HAP-1 (cell line): ENCODE results near the gene CGREF1.
"Not testable (repeated sequence)": the region's sequence is repeated elsewhere in the genome, so short reads cannot be mapped to it uniquely, and the experiment has no call there.

Source experiments
- DNase-seq, 2 experiments: peaks; one replicate each; pipeline ENCODE4 v3.0.0-alpha.2; 2016 to 2020; ENCODE audit warnings: low spot score in 2 of 2
- H3K27me3 ChIP-seq: fragments of 250-450 bp; sonication (Bioruptor Pico); 2 replicates; pipeline ENCODE4 v1.5.1; 2020; ENCODE audit warnings: low read depth, mild to moderate bottlenecking, moderate library complexity
- H3K36me3 ChIP-seq: fragments of 250-450 bp; sonication (Bioruptor Pico); replicated peaks from 2 replicates; pipeline ENCODE4 v1.5.1; 2020; ENCODE audit warnings: mild to moderate bottlenecking
- H3K4me1 ChIP-seq: fragments of 250-450 bp; sonication (Bioruptor Pico); 2 replicates; pipeline ENCODE4 v1.5.1; 2020; ENCODE audit warnings: mild to moderate bottlenecking
- H3K4me3 ChIP-seq: fragments of 250-450 bp; sonication (Bioruptor Pico); 2 replicates; pipeline ENCODE4 v1.5.1; 2020; ENCODE audit warnings: mild to moderate bottlenecking, moderate library complexity
- H3K9me3 ChIP-seq: fragments of 250-450 bp; sonication (Bioruptor Pico); 2 replicates; pipeline ENCODE4 v1.5.1; 2020; ENCODE audit warnings: mild to moderate bottlenecking, moderate library complexity
- in situ Hi-C: fragments of 300-500 bp; cut with MboI; formaldehyde crosslinking; loops from 3 replicates; pipeline ENCODE4 v1.14.3; 2020; ENCODE audit warnings: low sequenced_read_pairs, inconsistent platforms, mixed read lengths

The CGREF1 gene

GRCh38 chr2:27075566-27075871 is 43.4 kb downstream of the CGREF1 start:
- H3K4me3 ChIP-seq, H3K36me3 ChIP-seq, H3K9me3 ChIP-seq, DNase-seq, H3K4me1 ChIP-seq, in situ Hi-C loops, H3K27me3 ChIP-seq: not testable (repeated sequence)

DNA sequence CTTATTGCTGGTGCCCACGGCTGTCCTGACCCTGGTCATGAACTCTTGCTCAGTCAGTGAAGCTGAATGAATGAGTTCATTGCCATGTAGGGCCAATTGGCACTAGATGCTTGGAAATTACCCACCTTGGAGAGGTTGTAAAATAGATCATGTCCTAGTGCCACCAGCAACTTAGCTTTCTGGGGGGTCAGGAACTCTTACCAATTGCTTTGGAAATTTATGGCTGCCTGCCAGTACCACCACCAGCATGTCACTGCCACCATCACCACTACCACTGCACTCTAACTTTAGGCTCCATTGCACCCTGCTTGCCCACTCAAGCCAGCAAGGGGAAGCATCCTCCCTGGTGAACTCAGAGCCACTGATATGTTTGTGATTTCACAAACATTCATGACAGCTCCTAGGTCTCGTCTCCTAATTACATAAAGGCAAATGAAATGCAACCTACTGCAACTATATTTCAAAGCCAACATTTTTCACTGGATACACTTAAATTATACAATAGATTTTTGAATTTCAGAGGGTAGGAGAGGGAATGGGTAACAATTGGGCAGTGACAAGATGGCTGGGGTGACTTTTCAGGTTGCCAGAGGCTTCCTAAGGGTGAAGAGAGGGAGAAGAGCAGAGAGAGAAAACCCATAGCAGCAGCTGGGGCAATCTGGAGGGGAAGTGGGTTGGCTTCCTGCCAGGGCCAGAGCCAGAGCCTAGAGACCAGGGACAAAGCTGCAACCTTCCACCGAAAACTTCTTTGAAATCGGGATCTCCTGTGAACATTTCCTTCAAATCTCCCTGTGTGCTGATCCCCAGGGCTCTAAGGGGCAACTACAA is 44.0 kb downstream of the CGREF1 start:
- DNase-seq, result no peak
- peaks cover 10% of the 10 kb centered on the region for H3K36me3 ChIP-seq
- H3K9me3 ChIP-seq, result no peaks in the 10 kb centered on the region
- H3K4me1 ChIP-seq, result peaks cover 8% of the 10 kb centered on the region
- in situ Hi-C loops, result no loop called here
- 0 out of 2 replicates have a peak, but pooled peaks cover 2% of the 10 kb centered on the region for H3K27me3 ChIP-seq
- no peak overlapping the region for H3K4me3 ChIP-seq

GRCh38 chr2:27073782-27074181 is 45.1 kb downstream of the CGREF1 start:
- in situ Hi-C loops, result no loop called here
- Histone ChIP-seq H3K36me3 (peaks cover 19% of the 10 kb centered on the region), H3K9me3 (no peaks in the 10 kb centered on the region), H3K4me3 (no peak overlapping the region), H3K4me1 (peaks cover 8% of the 10 kb centered on the region), H3K27me3 (0 out of 2 replicates have a peak, but pooled peaks cover 2% of the 10 kb centered on the region)
- DNase-seq, result no peak

DNA sequence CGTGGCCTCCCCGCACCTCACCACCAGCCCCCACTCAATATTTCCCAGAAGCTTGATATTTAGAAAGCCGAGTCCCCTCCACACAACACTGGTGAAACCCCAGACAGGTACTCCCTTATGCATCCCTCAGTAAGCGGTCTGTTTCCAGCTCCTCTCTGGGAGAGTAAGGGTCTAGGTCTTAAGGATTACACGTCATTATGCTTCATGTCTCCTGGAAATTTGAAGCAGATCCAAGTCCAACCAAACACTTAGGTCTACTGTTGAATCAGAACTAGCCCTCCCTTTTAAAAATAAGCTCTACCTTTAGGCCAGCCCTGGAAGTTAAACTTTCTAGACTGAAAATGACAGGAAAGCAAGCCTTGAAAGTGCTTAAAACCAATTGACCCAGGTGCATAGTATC is 46.0 kb downstream of the CGREF1 start:
- Histone ChIP-seq H3K4me3 (no peak overlapping the region; the same call in 1 of the 2 replicates), H3K4me1 (peaks cover 8% of the 10 kb centered on the region), H3K27me3 (0 out of 2 replicates have a peak, but pooled peaks cover 2% of the 10 kb centered on the region), H3K36me3 (peaks cover 28% of the 10 kb centered on the region), H3K9me3 (no peaks in the 10 kb centered on the region)
- no peak for DNase-seq
- in situ Hi-C loops, result no loop called here

GRCh38 chr2:27071990-27072830 is 46.7 kb downstream of the CGREF1 start:
- H3K9me3 ChIP-seq, result no peaks in the 10 kb centered on the region
- DNase-seq, result no peak
- H3K27me3 ChIP-seq, result 0 out of 2 replicates have a peak, but pooled peaks cover 2% of the 10 kb centered on the region
- peaks cover 33% of the 10 kb centered on the region for H3K36me3 ChIP-seq
- H3K4me1 ChIP-seq, result peaks cover 8% of the 10 kb centered on the region
- in situ Hi-C loops, result no loop called here
- H3K4me3 ChIP-seq, result peak overlapping the region; percentile 93

DNA sequence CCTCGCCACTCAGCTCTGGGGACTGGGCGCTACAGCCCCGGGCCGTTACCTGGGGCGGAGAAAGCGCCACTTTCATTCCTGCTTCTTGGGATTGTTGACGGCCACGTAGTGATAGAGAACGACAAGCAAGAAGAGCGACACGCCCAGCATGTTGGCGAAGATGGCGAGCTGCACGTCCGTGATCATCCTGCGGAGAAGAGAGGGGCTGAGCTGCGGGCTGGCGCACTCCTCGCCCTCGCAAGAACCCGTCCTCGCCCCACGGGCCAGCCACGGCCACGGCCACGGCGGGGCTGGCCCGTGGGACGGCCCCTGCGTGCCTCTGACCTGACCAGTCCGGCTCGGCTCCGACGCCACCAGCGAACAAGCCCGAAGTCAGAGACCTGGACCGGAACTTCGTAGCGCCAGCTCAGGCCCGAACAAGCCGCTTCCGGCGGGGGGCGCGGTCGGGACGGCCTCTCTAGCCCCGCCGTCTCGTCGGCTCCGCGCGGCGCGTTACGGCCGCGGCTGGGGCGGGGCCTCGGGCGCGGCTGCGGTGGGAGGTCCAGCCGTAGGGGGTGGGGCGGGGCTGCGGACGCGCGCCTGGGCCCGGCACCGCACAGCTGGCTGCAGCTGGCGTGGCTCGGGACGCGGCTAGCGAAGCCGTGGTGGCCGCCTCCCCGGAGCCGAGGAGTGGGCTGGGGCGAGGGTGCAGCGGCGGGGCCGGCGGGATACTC is 47.5 kb downstream of the CGREF1 start, which contains the start of gene OST4:
Gene OST4 (minus strand): TSS at position 378 of the 713 bp plus-strand sequence.
- in situ Hi-C loops, result no loop called here
- 0 out of 2 replicates have a peak, but pooled peaks cover 2% of the 10 kb centered on the region for H3K27me3 ChIP-seq
- DNase-seq, result peak; percentile 76 to 92
- H3K4me3 ChIP-seq, result peak within 1 kb of the TSS; percentile 93
- H3K9me3 ChIP-seq, result no peaks in the 10 kb centered on the region
- peaks cover 35% of the 10 kb centered on the region for H3K36me3 ChIP-seq
- H3K4me1 ChIP-seq, result peaks cover 8% of the 10 kb centered on the region

GRCh38 chr2:27070653-27071276 is 48.2 kb downstream of the CGREF1 start:
- H3K4me1 ChIP-seq, result peaks cover 8% of the 10 kb centered on the region
- peak overlapping the region; percentile 93 for H3K4me3 ChIP-seq
- peaks cover 39% of the 10 kb centered on the region for H3K36me3 ChIP-seq
- 0 out of 2 replicates have a peak, but pooled peaks cover under 1% of the 10 kb centered on the region for H3K27me3 ChIP-seq
- DNase-seq, result no peak
- in situ Hi-C loops, result no loop called here
- H3K9me3 ChIP-seq, result no peaks in the 10 kb centered on the region

DNA sequence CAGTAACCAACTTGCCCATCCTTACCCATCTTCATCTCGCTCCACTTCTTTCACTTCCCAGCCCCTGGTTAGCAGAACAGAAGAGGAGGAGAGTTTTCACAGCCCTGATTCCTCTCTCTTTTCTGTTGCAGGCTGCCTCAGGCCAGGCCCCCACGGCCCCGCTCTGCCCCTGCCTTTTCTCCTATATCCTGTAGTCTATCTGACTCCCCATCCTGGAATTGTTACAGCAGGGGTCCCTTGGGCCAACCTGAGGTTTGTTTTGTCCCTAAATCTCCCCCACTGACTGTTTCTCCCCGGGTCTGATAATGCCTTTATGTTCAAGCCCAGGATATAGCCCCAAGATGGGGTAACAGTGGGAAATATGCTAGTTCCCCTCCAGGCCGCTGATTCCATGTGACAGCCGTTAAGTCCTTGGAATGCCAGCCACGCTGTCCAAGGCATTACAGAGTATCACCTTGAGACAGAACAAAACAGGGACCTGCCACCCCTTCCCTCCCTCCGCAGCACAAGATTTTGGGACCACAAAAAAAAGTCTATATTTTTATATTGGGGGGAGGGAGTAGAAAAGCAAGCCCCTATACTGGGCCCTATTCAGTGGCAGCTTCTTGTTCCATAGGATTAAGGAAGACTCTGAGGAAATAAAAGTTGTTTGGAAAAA is 48.8 kb downstream of the CGREF1 start:
- Histone ChIP-seq H3K4me1 (peaks cover 8% of the 10 kb centered on the region), H3K4me3 (peak overlapping the region; percentile 93), H3K36me3 (peaks cover 45% of the 10 kb centered on the region), H3K9me3 (no peaks in the 10 kb centered on the region), H3K27me3 (no peaks in the 10 kb centered on the region)
- DNase-seq, result no peak
- in situ Hi-C loops, result no loop called here

- Histone ChIP-seq H3K36me3 (peaks cover 45% of the 10 kb centered on the region), H3K9me3 (no peaks in the 10 kb centered on the region), H3K27me3 (no peaks in the 10 kb centered on the region), H3K4me3 (no peak overlapping the region), H3K4me1 (peaks cover 8% of the 10 kb centered on the region)
- DNase-seq, result no peak
- in situ Hi-C loops, result no loop called here
Observed at GRCh38 chr2:27069436-27069835, 49.5 kb downstream of the CGREF1 start.

- Histone ChIP-seq H3K27me3 (no peaks in the 10 kb centered on the region), H3K4me3 (no peak overlapping the region), H3K4me1 (peaks cover 8% of the 10 kb centered on the region), H3K36me3 (peaks cover 52% of the 10 kb centered on the region), H3K9me3 (no peaks in the 10 kb centered on the region)
- no peak for DNase-seq
- in situ Hi-C loops, result no loop called here
Observed at GRCh38 chr2:27067385-27067784, 51.5 kb downstream of the CGREF1 start.

GRCh38 chr2:27065128-27065527 is 53.8 kb downstream of the CGREF1 start:
- H3K9me3 ChIP-seq, result no peaks in the 10 kb centered on the region
- in situ Hi-C loops, result no loop called here
- DNase-seq, result no peak
- peaks cover 49% of the 10 kb centered on the region for H3K36me3 ChIP-seq
- H3K4me1 ChIP-seq, result no peaks in the 10 kb centered on the region
- H3K27me3 ChIP-seq, result no peaks in the 10 kb centered on the region
- H3K4me3 ChIP-seq, result no peak overlapping the region

- in situ Hi-C loops, result no loop called here
- H3K9me3 ChIP-seq, result no peaks in the 10 kb centered on the region
- no peaks in the 10 kb centered on the region for H3K27me3 ChIP-seq
- H3K36me3 ChIP-seq, result peaks cover 56% of the 10 kb centered on the region
- no peak overlapping the region for H3K4me3 ChIP-seq
- no peaks in the 10 kb centered on the region for H3K4me1 ChIP-seq
- no peak for DNase-seq
Observed at GRCh38 chr2:27060323-27060722, 58.6 kb downstream of the CGREF1 start.
